GM19463 (cell line): Measurements from ENCODE around the gene MED13L.

Source experiments
- ATAC-seq: cut with Tn5 transposase; IDR thresholded peaks from one replicate; pipeline ENCODE4 v1.9.1; 2021; ENCODE audit warnings: mild to moderate bottlenecking, moderate library complexity; ENCODE audit not compliant: unreplicated experiment

Gene MED13L

GRCh38 chr12:116159593-116160200 is 117.8 kb downstream of the MED13L start:
- no peak for ATAC-seq

GRCh38 chr12:116159175-116159574 is 118.3 kb downstream of the MED13L start:
- ATAC-seq, result no peak

- no peak for ATAC-seq
These were observed 119.6 kb downstream of the MED13L start for GRCh38 chr12:116157845-116158267.

- no peak for ATAC-seq
These were observed 120.9 kb downstream of the MED13L start for GRCh38 chr12:116156614-116157013.

GRCh38 chr12:116155383-116155782 is 122.1 kb downstream of the MED13L start:
- no peak for ATAC-seq

- no peak for ATAC-seq
These were observed 123.5 kb downstream of the MED13L start for GRCh38 chr12:116153983-116154382.

GRCh38 chr12:116153113-116153512 is 124.4 kb downstream of the MED13L start:
- no peak for ATAC-seq

- ATAC-seq, result no peak
These were observed 125.2 kb downstream of the MED13L start for GRCh38 chr12:116152268-116152667.

GRCh38 chr12:116150452-116150851 is 127.0 kb downstream of the MED13L start:
- no peak for ATAC-seq

GRCh38 chr12:116150001-116150400 is 127.5 kb downstream of the MED13L start:
- ATAC-seq, result no peak

- ATAC-seq, result no peak
These were observed 128.6 kb downstream of the MED13L start for GRCh38 chr12:116148844-116149243.

GRCh38 chr12:116146386-116146785 is 131.1 kb downstream of the MED13L start:
- ATAC-seq, result no peak

GRCh38 chr12:116145451-116145850 is 132.0 kb downstream of the MED13L start:
- ATAC-seq, result no peak

- ATAC-seq, result no peak
These were observed 133.1 kb downstream of the MED13L start for GRCh38 chr12:116144384-116144783.

- no peak for ATAC-seq
These were observed 133.6 kb downstream of the MED13L start for GRCh38 chr12:116143909-116144308.

- no peak for ATAC-seq
These were observed 134.3 kb downstream of the MED13L start for GRCh38 chr12:116142936-116143898.

GRCh38 chr12:116141833-116142162 is 135.7 kb downstream of the MED13L start:
- no peak for ATAC-seq

- ATAC-seq, result no peak
These were observed 136.2 kb downstream of the MED13L start for GRCh38 chr12:116141110-116141832.

GRCh38 chr12:116140529-116140928 is 137.0 kb downstream of the MED13L start:
- ATAC-seq, result no peak

GRCh38 chr12:116138781-116139180 is 138.7 kb downstream of the MED13L start:
- ATAC-seq, result no peak

- no peak for ATAC-seq
These were observed 139.1 kb downstream of the MED13L start for GRCh38 chr12:116138364-116138763.

GRCh38 chr12:116137318-116137717 is 140.2 kb downstream of the MED13L start:
- no peak for ATAC-seq
